ENCODE results near the gene IDUA. TPM values are rescaled to one million over a fixed set of nuclear protein-coding genes. Genes with fewer than 3 reads are reported as not detected.
A peak's percentile ranks its signal among the peaks of the same experiment; 100 is the strongest.

IDUA gene
- total RNA-seq, 1 donor from 2014 or later = 46.0 TPM

DNA sequence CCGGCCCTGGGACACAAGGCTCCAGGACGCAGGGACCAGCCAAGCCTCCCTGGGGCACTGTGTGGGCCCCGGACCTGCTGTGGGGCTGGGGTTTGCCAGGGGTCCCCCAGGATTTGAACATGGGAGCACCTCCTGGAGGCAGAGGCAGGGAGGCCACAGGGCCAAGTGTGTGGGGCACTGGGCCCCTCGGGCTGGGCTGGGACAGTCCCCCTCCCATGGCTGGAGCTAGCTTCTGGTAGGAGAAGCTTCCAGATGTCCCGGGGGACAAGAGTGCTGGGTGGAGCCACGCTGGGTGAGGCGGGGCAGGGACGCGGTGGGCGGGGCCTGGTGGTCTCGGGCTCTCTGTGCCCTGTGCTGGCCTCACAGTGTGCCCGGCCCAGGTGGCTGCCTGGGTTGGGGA lies 43.2 kb downstream of the IDUA start:
- Mint-ChIP-seq H3K4me1 (ENCODE audit: low read depth) (peaks cover 4% of the 10 kb centered on the region), H3K4me3 (ENCODE audit: unreplicated experiment) (no peak overlapping the region), H3K9me3 (ENCODE audit: low read depth) (no peaks in the 10 kb centered on the region), H3K27me3 (ENCODE audit: low read depth) (no peaks in the 10 kb centered on the region), H3K27ac (ENCODE audit: unreplicated experiment) (no peak overlapping the region), H3K36me3 (ENCODE audit: low read depth) (peaks cover 6% of the 10 kb centered on the region)
- TF ChIP-seq, protein P1, sequence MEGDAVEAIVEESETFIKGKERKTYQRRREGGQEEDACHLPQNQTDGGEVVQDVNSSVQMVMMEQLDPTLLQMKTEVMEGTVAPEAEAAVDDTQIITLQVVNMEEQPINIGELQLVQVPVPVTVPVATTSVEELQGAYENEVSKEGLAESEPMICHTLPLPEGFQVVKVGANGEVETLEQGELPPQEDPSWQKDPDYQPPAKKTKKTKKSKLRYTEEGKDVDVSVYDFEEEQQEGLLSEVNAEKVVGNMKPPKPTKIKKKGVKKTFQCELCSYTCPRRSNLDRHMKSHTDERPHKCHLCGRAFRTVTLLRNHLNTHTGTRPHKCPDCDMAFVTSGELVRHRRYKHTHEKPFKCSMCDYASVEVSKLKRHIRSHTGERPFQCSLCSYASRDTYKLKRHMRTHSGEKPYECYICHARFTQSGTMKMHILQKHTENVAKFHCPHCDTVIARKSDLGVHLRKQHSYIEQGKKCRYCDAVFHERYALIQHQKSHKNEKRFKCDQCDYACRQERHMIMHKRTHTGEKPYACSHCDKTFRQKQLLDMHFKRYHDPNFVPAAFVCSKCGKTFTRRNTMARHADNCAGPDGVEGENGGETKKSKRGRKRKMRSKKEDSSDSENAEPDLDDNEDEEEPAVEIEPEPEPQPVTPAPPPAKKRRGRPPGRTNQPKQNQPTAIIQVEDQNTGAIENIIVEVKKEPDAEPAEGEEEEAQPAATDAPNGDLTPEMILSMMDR (IDR thresholded peaks at IDR 0.05) = no peak
- no peak for DNase-seq (ENCODE audit: low spot score)

DNA sequence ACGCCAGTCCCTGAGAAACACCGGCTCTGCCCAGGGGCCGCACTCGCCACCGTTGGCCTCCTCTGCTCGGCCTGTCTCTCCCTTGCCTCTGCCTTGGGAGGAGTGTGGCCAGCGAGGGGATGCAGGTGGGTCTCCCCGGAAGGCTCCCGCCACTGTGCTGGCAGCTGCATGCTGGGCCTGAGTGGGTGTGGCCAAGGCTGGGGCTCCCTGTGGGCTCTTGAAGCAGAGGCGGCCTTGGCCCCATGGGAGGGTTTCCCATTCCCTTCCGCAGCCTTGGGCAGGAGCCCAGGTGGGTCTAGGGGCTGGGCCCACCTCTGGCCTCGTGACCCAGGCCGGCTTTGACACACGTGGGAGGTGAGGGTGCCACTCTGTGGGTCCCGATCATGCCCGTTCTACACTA lies 43.7 kb downstream of the IDUA start:
- no peak overlapping the region for H3K27ac Mint-ChIP-seq (ENCODE audit: unreplicated experiment)
- TF ChIP-seq, protein P1 (IDR thresholded peaks at IDR 0.05) = no peak
- no peaks in the 10 kb centered on the region for H3K27me3 Mint-ChIP-seq (ENCODE audit: low read depth)
- no peak for DNase-seq (ENCODE audit: low spot score)
- H3K9me3 Mint-ChIP-seq (ENCODE audit: low read depth) = no peaks in the 10 kb centered on the region
- H3K4me1 Mint-ChIP-seq (ENCODE audit: low read depth) = peaks cover 7% of the 10 kb centered on the region
- H3K4me3 Mint-ChIP-seq (ENCODE audit: unreplicated experiment) = no peak overlapping the region
- peaks cover 2% of the 10 kb centered on the region for H3K36me3 Mint-ChIP-seq (ENCODE audit: low read depth)

DNA sequence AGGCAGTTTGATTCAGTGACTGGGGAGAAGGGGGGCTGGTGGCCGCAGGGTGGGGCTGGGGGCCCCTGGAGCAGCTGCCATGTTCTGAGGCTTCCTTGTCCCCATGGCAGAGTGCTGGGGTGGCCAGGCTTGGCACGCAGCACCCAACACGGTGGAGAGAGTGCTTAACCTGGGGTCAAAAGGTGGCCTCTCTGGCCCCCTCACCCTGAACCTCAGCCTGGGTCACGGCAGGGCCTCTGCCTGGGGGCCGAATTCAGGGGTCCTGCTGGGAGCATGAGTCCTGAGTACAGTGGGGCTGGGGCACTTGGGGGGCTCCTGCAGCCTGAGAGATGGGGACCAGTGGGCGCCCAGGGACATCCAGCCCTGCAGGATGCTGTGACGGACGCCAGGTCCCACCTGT lies 44.5 kb downstream of the IDUA start:
- TF ChIP-seq, protein P1 (IDR thresholded peaks at IDR 0.05) = no peak
- Mint-ChIP-seq H3K36me3 (ENCODE audit: low read depth) (no peaks in the 10 kb centered on the region), H3K27me3 (ENCODE audit: low read depth) (no peaks in the 10 kb centered on the region), H3K4me1 (ENCODE audit: low read depth) (peaks cover 9% of the 10 kb centered on the region), H3K4me3 (ENCODE audit: unreplicated experiment) (no peak overlapping the region), H3K27ac (ENCODE audit: unreplicated experiment) (no peak overlapping the region), H3K9me3 (ENCODE audit: low read depth) (no peaks in the 10 kb centered on the region)
- no peak for DNase-seq (ENCODE audit: low spot score)

DNA sequence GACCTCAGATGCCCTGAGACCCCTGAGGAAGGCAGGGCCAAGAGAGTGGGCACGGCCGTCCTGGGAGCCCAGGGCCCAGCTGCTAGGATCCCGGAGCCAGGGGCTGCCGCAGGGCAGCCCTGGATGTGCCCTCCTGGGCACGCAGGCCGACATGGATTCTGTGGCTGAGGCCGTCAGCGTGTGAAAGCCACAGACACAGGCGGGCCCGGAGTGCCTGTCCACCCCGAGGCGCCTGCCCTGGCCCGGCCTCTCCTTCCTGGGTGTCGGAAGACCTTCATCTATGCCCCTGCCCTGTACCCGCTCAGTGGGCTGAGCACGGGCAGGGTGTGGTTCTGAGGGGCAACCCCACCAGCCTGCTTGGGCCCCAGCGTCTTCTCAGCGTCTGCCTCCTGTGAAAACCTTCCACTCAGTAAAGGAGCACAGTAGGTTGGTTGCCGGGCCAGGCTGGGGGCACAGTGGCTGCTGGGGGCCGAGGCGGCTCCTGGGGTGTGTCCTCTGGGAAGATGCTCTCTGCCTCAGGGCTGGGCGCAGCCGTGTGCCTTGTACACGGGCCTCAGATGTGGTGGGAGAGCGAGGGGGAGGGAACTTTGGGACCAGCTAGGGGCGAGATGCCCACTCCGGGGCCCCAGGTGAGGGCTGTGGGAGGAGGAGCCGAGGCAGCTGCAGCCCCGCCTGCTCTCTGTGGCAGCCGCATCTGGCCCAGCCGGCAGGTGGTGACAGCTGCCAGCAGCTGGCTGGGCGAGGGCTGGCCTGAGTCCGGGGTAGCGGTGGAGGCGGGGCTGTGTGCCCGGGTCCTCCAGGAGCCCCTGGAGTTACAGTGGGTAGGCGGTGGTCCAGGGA lies 45.3 kb downstream of the IDUA start:
- no peaks in the 10 kb centered on the region for H3K9me3 Mint-ChIP-seq (ENCODE audit: low read depth)
- H3K4me1 Mint-ChIP-seq (ENCODE audit: low read depth) = peaks cover 9% of the 10 kb centered on the region
- H3K27ac Mint-ChIP-seq (ENCODE audit: unreplicated experiment) = no peak overlapping the region
- H3K36me3 Mint-ChIP-seq (ENCODE audit: low read depth) = no peaks in the 10 kb centered on the region
- H3K4me3 Mint-ChIP-seq (ENCODE audit: unreplicated experiment) = no peak overlapping the region
- TF ChIP-seq, protein P1 (IDR thresholded peaks at IDR 0.05) = peak; percentile 24
- no peaks in the 10 kb centered on the region for H3K27me3 Mint-ChIP-seq (ENCODE audit: low read depth)
- DNase-seq (ENCODE audit: low spot score) = no peak

DNA sequence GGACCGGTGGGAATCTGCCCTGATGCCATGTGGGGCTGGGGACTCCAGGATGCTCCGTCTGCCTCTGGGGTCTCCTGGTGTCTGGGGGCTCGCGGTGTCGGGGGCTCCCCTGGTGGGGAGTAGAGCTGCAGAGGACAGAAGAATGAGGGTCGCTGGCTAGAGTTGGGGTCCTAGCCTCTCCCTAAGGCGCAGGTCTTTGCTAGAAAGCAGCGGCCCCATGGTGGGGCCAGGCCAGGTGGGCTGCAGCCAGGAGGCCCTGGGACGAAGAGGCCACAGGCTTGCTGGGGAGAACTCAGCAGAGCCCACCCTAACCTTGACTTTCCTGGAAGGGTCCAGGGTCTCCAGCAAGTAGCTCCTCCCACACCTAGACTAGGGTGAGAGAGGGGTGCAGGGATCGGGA lies 46.0 kb downstream of the IDUA start:
- H3K36me3 Mint-ChIP-seq (ENCODE audit: low read depth) = no peaks in the 10 kb centered on the region
- peaks cover 6% of the 10 kb centered on the region for H3K4me1 Mint-ChIP-seq (ENCODE audit: low read depth)
- TF ChIP-seq, protein P1 (IDR thresholded peaks at IDR 0.05) = no peak
- H3K27ac Mint-ChIP-seq (ENCODE audit: unreplicated experiment) = no peak overlapping the region
- no peak overlapping the region for H3K4me3 Mint-ChIP-seq (ENCODE audit: unreplicated experiment)
- DNase-seq (ENCODE audit: low spot score) = no peak
- H3K27me3 Mint-ChIP-seq (ENCODE audit: low read depth) = no peaks in the 10 kb centered on the region
- no peaks in the 10 kb centered on the region for H3K9me3 Mint-ChIP-seq (ENCODE audit: low read depth)
